Activated CD4-positive, alpha-beta T cell treated with anti-CD3 and anti-CD28 coated beads for 36 hours (primary cell): Measurements from ENCODE around the gene APOL2. TPM values are rescaled to one million over a fixed set of nuclear protein-coding genes. Genes with fewer than 3 reads are reported as not detected.

Source experiments
- ATAC-seq: fragments of 200-7000 bp; cut with Tn5 transposase; one replicate; pipeline ENCODE4 v1.10.0; 2021; ENCODE audit warnings: mild to moderate bottlenecking, moderate library complexity
- CTCF ChIA-PET: fragments of 350-600 bp; sonication (Branson Sonifier 250); formaldehyde crosslinking; loops from one replicate; lab custom pipeline; 2021; ENCODE audit warnings: antibody characterized with exemption; lab: Charles Lee
- POLR2A ChIA-PET: fragments of 350-600 bp; sonication (Branson Sonifier 250); formaldehyde crosslinking; loops from one replicate; lab custom pipeline; 2021; ENCODE audit warnings: antibody characterized with exemption, inconsistent platforms; lab: Charles Lee
- DNase-seq: peaks from one replicate; pipeline ENCODE4 v3.0.0-alpha.2; 2020
- H3K27ac Mint-ChIP-seq: one replicate; pipeline ENCODE4 v1.8.0; 2021; ENCODE audit warnings: mixed read lengths
- H3K27me3 Mint-ChIP-seq: one replicate; pipeline ENCODE4 v1.8.0; 2021; ENCODE audit warnings: mixed read lengths
- H3K36me3 Mint-ChIP-seq: one replicate; pipeline ENCODE4 v1.8.0; 2021; ENCODE audit warnings: low read depth, mixed read lengths
- H3K4me1 Mint-ChIP-seq: one replicate; pipeline ENCODE4 v1.8.0; 2021; ENCODE audit warnings: mixed read lengths
- H3K4me3 Mint-ChIP-seq: one replicate; pipeline ENCODE4 v1.8.0; 2021; ENCODE audit warnings: mild to moderate bottlenecking, moderate library complexity, mixed read lengths
- H3K9me3 Mint-ChIP-seq: one replicate; pipeline ENCODE4 v1.8.0; 2021; ENCODE audit warnings: low read depth, mixed read lengths
- intact Hi-C, 2 experiments: fragments of 100-400 bp; cut with DNase I in 1 of 2; cut with micrococcal nuclease in 1 of 2; formaldehyde crosslinking; loops; one replicate each; pipeline versions ENCODE4 v1.14.2 to v1.15.1; 2022 to 2024; cut with DNase I, micrococcal nuclease
- total RNA-seq, 2 experiments: library from RNA; stranded (reverse); gene quantifications; one replicate each; pipeline ENCODE4 v1.2.3, GENCODE V29; 2021

APOL2 gene
- 10 to 100 TPM; 64.5 TPM for total RNA-seq

- H3K4me3 Mint-ChIP-seq, result peak within 1 kb of the TSS; percentile 98
- intact Hi-C loops, result loop anchor here (1.0 to 5.0 kb wide), 6 partner anchors 14 to 290 kb away; partner anchors contain the start of genes APOL1 (in 2 of the 2) and EIF3D (in 1 of the 2)
- peak; percentile 96 for ATAC-seq
- no peaks in the 10 kb centered on the region for H3K9me3 Mint-ChIP-seq
- ChIA-PET POLR2A (interaction anchor here (0.6 to 1.7 kb wide), 5 partner anchors 14 to 592 kb away, joined by 3 to 6 read pairs (median 3); partner anchors contain the start of gene APOL1), CTCF (interaction anchor here (0.6 to 4.4 kb wide), 30 partner anchors 12 to 293 kb away, joined by 3 to 46 read pairs (median 4); partner anchors contain the start of genes APOL1, APOL3 and FOXRED2)
- H3K27me3 Mint-ChIP-seq, result no peaks in the 10 kb centered on the region
- peaks cover 42% of the 10 kb centered on the region for H3K4me1 Mint-ChIP-seq
- peaks cover 40% of the 10 kb centered on the region for H3K36me3 Mint-ChIP-seq
- H3K27ac Mint-ChIP-seq, result peak within 1 kb of the TSS; percentile 99
- DNase-seq, result peak; percentile 93
These were observed at the start of gene APOL2 for GRCh38 chr22:36239401-36240171. TSS of gene APOL2 (minus strand) at chr22:36239527. CDS start at chr22:36233162, 6,365 bp downstream.

GRCh38 chr22:36288571-36289405, 49.5 kb upstream of the APOL2 start:
- CTCF ChIA-PET, result interaction anchor here (1.3 to 3.5 kb wide), 3 partner anchors 11 to 12 kb away, joined by 4 to 29 read pairs (median 21); no protein-coding TSS in a partner anchor
- POLR2A ChIA-PET, result interaction anchor here (0.6 kb wide), 1 partner anchor 429 kb away, joined by 3 read pairs; no protein-coding TSS in a partner anchor
- intact Hi-C loops, result no loop called here
- H3K4me3 Mint-ChIP-seq, result no peak overlapping the region
- H3K27ac Mint-ChIP-seq, result peak overlapping the region; percentile 31
- no peaks in the 10 kb centered on the region for H3K27me3 Mint-ChIP-seq
- peaks cover 76% of the 10 kb centered on the region for H3K36me3 Mint-ChIP-seq
- ATAC-seq, result no peak
- no peaks in the 10 kb centered on the region for H3K9me3 Mint-ChIP-seq
- peaks cover 28% of the 10 kb centered on the region for H3K4me1 Mint-ChIP-seq
- DNase-seq, result no peak

GRCh38 chr22:36287881-36288515, 48.7 kb upstream of the APOL2 start:
- intact Hi-C loops, result no loop called here
- ATAC-seq (no peak), DNase-seq (no peak)
- no peak overlapping the region for H3K27ac Mint-ChIP-seq
- no peak overlapping the region for H3K4me3 Mint-ChIP-seq
- H3K36me3 Mint-ChIP-seq, result peaks cover 75% of the 10 kb centered on the region
- POLR2A ChIA-PET, result interaction anchor here (0.6 kb wide), 1 partner anchor 430 kb away, joined by 3 read pairs; no protein-coding TSS in a partner anchor
- H3K4me1 Mint-ChIP-seq, result peaks cover 28% of the 10 kb centered on the region
- H3K27me3 Mint-ChIP-seq, result no peaks in the 10 kb centered on the region
- CTCF ChIA-PET, result interaction anchor here (0.5 to 3.5 kb wide), 4 partner anchors 10 to 222 kb away, joined by 4 to 29 read pairs (median 12); partner anchors contain the start of gene APOL2
- no peaks in the 10 kb centered on the region for H3K9me3 Mint-ChIP-seq

GRCh38 chr22:36286096-36286957, 47.0 kb upstream of the APOL2 start:
- ChIA-PET CTCF (interaction anchor here (0.8 to 4.4 kb wide), 16 partner anchors 8 to 962 kb away, joined by 3 to 44 read pairs (median 4); partner anchors contain the start of gene APOL2), POLR2A (interaction anchor here (1.4 to 1.6 kb wide), 2 partner anchors 196 to 243 kb away, joined by 3 to 4 read pairs; partner anchors contain the start of gene EIF3D)
- Mint-ChIP-seq H3K4me1 (peaks cover 17% of the 10 kb centered on the region), H3K4me3 (no peak overlapping the region), H3K27ac (peak overlapping the region; percentile 67), H3K36me3 (peaks cover 69% of the 10 kb centered on the region), H3K9me3 (no peaks in the 10 kb centered on the region), H3K27me3 (no peaks in the 10 kb centered on the region)
- peak; percentile 83 for DNase-seq
- peak; percentile 89 for ATAC-seq
- intact Hi-C loops, result no loop called here

- no peak overlapping the region for H3K27ac Mint-ChIP-seq
- DNase-seq (no peak), ATAC-seq (no peak)
- POLR2A ChIA-PET, result interaction anchor here (1.4 to 1.6 kb wide), 2 partner anchors 197 to 244 kb away, joined by 3 to 4 read pairs; partner anchors contain the start of gene EIF3D
- H3K36me3 Mint-ChIP-seq, result peaks cover 65% of the 10 kb centered on the region
- CTCF ChIA-PET, result interaction anchor here (0.9 to 4.4 kb wide), 14 partner anchors 8 to 961 kb away, joined by 3 to 44 read pairs (median 4); partner anchors contain the start of gene APOL2
- H3K9me3 Mint-ChIP-seq, result no peaks in the 10 kb centered on the region
- H3K27me3 Mint-ChIP-seq, result no peaks in the 10 kb centered on the region
- H3K4me3 Mint-ChIP-seq, result no peak overlapping the region
- H3K4me1 Mint-ChIP-seq, result peaks cover 15% of the 10 kb centered on the region
- intact Hi-C loops, result no loop called here
These were observed 46.2 kb upstream of the APOL2 start for GRCh38 chr22:36285545-36285944.

- Mint-ChIP-seq H3K27ac (no peak overlapping the region), H3K9me3 (no peaks in the 10 kb centered on the region), H3K27me3 (no peaks in the 10 kb centered on the region), H3K36me3 (peaks cover 65% of the 10 kb centered on the region), H3K4me1 (peaks cover 14% of the 10 kb centered on the region), H3K4me3 (no peak overlapping the region)
- intact Hi-C loops, result no loop called here
- no peak for ATAC-seq
- CTCF ChIA-PET, result interaction anchor here (0.7 to 4.4 kb wide), 6 partner anchors 10 to 90 kb away, joined by 3 to 44 read pairs (median 9); partner anchors contain the start of gene APOL2
- POLR2A ChIA-PET, result interaction anchor here (1.6 kb wide), 1 partner anchor 244 kb away, joined by 3 read pairs; the partner anchor contains the start of gene EIF3D
- DNase-seq, result no peak
These were observed 45.7 kb upstream of the APOL2 start for GRCh38 chr22:36285017-36285416.

- CTCF ChIA-PET, result interaction anchor here (0.7 to 4.4 kb wide), 3 partner anchors 12 to 23 kb away, joined by 3 to 44 read pairs (median 14); no protein-coding TSS in a partner anchor
- no peaks in the 10 kb centered on the region for H3K9me3 Mint-ChIP-seq
- H3K4me3 Mint-ChIP-seq, result no peak overlapping the region
- no peak overlapping the region for H3K27ac Mint-ChIP-seq
- H3K36me3 Mint-ChIP-seq, result peaks cover 56% of the 10 kb centered on the region
- no peak for ATAC-seq
- intact Hi-C loops, result no loop called here
- POLR2A ChIA-PET, result interaction anchor here (0.6 kb wide), 1 partner anchor 9 kb away, joined by 3 read pairs; no protein-coding TSS in a partner anchor
- no peaks in the 10 kb centered on the region for H3K27me3 Mint-ChIP-seq
- DNase-seq, result no peak
- peaks cover 11% of the 10 kb centered on the region for H3K4me1 Mint-ChIP-seq
These were observed 44.8 kb upstream of the APOL2 start for GRCh38 chr22:36284171-36284571.

GRCh38 chr22:36282328-36282831, 43.1 kb upstream of the APOL2 start:
- H3K27ac Mint-ChIP-seq, result no peak overlapping the region
- H3K4me1 Mint-ChIP-seq, result peaks cover 17% of the 10 kb centered on the region
- DNase-seq (no peak), ATAC-seq (no peak)
- no peaks in the 10 kb centered on the region for H3K9me3 Mint-ChIP-seq
- ChIA-PET POLR2A (no interaction called here), CTCF (interaction anchor here (1.3 to 3.2 kb wide), 2 partner anchors 19 to 204 kb away, joined by 3 to 14 read pairs; no protein-coding TSS in a partner anchor)
- intact Hi-C loops, result no loop called here
- peaks cover 45% of the 10 kb centered on the region for H3K36me3 Mint-ChIP-seq
- no peaks in the 10 kb centered on the region for H3K27me3 Mint-ChIP-seq
- H3K4me3 Mint-ChIP-seq, result no peak overlapping the region

- ChIA-PET CTCF (interaction anchor here (0.7 to 1.1 kb wide), 3 partner anchors 20 to 189 kb away, joined by 3 to 4 read pairs (median 3); no protein-coding TSS in a partner anchor), POLR2A (interaction anchor here (0.6 kb wide), 1 partner anchor 103 kb away, joined by 5 read pairs; no protein-coding TSS in a partner anchor)
- ATAC-seq, result no peak
- H3K9me3 Mint-ChIP-seq, result no peaks in the 10 kb centered on the region
- peaks cover 42% of the 10 kb centered on the region for H3K36me3 Mint-ChIP-seq
- intact Hi-C loops, result no loop called here
- peaks cover 18% of the 10 kb centered on the region for H3K4me1 Mint-ChIP-seq
- no peaks in the 10 kb centered on the region for H3K27me3 Mint-ChIP-seq
- DNase-seq, result peak; percentile 5
- no peak overlapping the region for H3K27ac Mint-ChIP-seq
- no peak overlapping the region for H3K4me3 Mint-ChIP-seq
These were observed 42.5 kb upstream of the APOL2 start for GRCh38 chr22:36281781-36282327.
